Right renal pelvis (tissue), 4 donors: Measurements from ENCODE around the gene ACOT8. TPM values are rescaled to one million over a fixed set of nuclear protein-coding genes. Genes with fewer than 3 reads are reported as not detected.
"Not testable (repeated sequence)": the region's sequence is repeated elsewhere in the genome, so short reads cannot be mapped to it uniquely, and the experiment has no call there.

Experiments
- DNase-seq, 4 donors: peaks; one replicate each; pipeline ENCODE4 v3.0.0-alpha.2; 2013; ENCODE audit warnings: low read depth in 4 of 4, low spot score in 3 of 4, missing footprints in 1 of 4
- polyA plus RNA-seq, 4 donors: library from polyadenylated mRNA; unstranded; fragments of 120-200 nt; gene quantifications; one replicate each; pipeline ENCODE4 v1.2.1, GENCODE V29; 2013; ENCODE audit not compliant: insufficient read length in 4 of 4

The ACOT8 gene
- polyA plus RNA-seq, 4 donors, result 23.2 to 28.9 (median 24.5) TPM

DNA sequence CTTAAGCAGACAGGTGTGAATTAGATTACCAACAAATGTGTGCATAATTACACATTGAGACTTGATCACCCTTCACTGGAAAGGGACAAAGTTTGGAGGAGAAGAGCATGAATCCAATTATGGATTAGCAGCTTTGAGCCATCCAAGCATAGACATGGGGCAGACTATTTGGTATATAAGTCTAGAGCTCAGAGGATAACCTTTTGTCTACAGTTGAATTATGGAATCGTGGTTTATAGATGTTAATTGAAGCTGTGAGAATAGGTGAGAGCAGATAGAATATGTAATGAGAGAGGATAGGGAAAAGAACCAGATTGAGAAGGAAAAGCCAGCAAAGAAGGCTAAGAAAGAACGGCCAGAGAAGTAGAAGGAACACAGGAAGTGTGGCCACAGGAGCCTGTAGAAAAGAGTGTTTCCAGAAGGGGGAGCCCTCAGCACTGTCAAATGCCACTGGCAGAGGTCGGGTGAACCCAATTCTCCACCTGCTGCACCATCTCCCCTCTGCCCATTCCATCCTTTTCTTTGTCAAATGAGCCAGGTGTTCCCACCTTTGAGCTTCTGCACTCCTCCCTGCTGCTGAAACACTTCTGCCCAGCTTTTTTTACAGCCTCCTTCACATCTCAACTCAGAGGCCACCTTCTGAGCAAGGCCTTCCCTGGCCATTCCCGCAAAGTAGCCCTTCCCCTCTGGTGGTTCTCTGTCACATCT is 58.1 kb downstream of the ACOT8 start:
- no peak for DNase-seq

DNA sequence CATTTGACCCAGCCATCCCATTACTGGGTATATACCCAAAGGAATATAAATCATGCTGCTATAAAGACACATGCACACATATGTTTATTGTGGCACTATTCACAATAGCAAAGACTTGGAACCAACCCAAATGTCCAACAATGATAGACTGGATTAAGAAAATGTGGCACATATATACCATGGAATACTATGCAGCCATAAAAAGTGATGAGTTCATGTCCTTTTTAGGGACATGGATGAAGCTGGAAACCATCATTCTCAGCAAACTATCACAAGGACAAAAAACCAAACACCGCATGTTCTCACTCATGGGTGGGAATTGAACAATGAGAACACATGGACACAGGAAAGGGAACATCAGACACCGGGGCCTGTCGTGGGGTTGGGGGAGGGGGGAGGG is 59.2 kb downstream of the ACOT8 start:
- DNase-seq, result not testable (repeated sequence)

DNA sequence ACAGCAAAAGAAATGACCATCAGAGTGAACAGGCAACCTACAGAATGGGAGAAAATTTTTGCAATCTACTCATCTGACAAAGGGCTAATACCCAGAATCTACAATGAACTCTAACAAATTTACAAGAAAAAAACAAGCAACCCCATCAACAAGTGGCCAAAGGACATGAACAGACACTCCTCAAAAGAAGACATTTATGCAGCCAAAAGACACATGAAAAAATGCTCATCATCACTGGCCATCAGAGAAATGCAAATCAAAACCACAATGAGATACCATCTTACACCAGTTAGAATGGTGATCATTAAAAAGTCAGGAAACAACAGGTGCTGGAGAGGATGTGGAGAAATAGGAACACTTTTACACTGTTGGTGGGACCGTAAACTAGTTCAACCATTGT is 59.7 kb downstream of the ACOT8 start:
- not testable (repeated sequence) for DNase-seq

DNA sequence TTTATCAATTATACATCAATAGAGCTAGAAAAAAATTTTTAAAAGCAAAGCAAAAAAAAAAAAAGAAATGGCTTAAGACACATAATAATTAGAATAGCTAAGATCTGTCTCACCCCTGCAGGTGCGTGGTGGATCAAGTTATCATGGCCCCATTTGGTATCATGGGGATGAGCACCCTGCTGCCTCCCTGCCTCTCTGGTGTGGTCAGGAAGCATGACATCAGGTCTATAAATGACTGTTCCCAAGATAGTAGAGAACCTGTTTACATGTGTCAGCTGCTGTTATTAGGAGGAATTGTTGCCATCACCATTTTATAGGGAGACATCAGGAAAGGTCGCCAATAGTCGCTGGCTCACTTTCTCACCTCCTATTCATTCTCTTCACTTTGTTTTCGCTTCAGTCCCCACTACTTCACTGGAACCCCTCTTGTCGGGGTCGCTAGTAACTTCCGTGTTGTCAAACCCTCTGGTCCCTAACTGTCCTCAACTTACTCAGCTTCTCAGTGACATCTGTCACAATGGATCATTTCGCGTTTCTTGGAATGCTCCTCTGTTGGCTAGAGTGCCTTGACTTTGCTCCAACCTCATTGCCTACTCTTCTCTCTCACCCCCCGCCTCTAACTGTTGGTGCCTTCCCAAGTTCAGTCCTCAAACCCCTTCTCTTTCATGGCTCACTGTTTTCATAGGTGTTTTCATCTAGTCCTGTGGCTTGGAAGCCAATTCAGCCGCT is 60.7 kb downstream of the ACOT8 start:
- no peak for DNase-seq

DNA sequence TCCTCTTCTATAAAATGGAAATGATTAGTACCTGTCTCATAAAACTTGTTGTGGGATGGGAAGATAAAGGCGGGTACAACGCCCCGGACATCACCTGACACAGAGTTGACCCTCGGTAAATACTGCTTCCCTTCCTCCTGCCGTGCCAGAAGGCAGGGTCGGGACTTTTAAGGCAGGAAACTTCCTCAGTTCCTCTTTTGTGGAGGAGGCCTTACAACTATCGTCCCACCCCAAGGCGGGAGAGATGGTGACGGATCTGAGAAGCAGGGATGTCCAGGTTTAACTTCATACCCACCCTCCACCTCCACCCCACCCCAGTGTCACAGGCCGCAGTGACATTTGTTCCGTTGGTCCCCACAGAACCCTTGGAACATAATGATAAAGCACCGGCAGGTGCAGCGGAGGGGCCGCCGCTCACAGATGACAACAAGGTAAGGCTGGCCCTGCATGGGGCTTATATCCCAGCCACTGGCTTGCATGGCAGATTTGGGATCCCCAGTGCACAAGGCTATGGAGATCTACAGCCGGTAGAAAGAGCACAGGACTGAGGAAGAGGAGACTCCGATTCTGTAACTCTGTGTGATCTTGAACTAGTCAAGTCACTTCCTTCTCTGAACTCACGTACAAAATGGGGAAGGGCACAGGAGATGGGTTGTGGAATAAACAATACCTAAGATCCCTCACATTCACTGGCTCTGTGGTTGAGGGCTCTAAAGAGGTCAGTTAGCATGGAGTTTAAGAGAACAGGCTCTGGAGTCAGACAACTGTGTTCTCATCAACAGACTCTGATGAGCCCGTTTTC is 64.7 kb downstream of the ACOT8 start:
- no peak for DNase-seq

Other genes starting within 250 kb of the ACOT8 start
- not detected for gene WFDC10A, start 227.7 kb downstream of the ACOT8 start, polyA plus RNA-seq
- gene WFDC9, start 226.1 kb downstream of the ACOT8 start, polyA plus RNA-seq, result not detected
- under 1 TPM in 1 of 4 donors, not detected in 3; 0.10 TPM for gene WFDC11, start 187.2 kb downstream of the ACOT8 start, polyA plus RNA-seq
- gene WFDC13, start 155.4 kb downstream of the ACOT8 start, polyA plus RNA-seq, result not detected
- gene WFDC10B, start 152.4 kb downstream of the ACOT8 start, polyA plus RNA-seq, result not detected
- not detected for gene SPINT4, start 135.0 kb downstream of the ACOT8 start, polyA plus RNA-seq
- 1 to 10 TPM; 1.1 to 2.1 (median 1.7) TPM for gene WFDC3, start 65.5 kb downstream of the ACOT8 start, polyA plus RNA-seq
- 10 to 100 TPM; 36.4 to 41.9 (median 38.8) TPM for gene DNTTIP1, start 65.4 kb downstream of the ACOT8 start, polyA plus RNA-seq
- gene UBE2C, start 44.7 kb downstream of the ACOT8 start, polyA plus RNA-seq, result 10 to 100 TPM; 59.9 to 72.1 (median 65.9) TPM
- 1 to 10 TPM in 1 of 4 donors, under 1 TPM in 3; 0.22 to 1.1 (median 0.72) TPM for gene TNNC2, start 30.1 kb downstream of the ACOT8 start, polyA plus RNA-seq
- gene SNX21, start 23.6 kb downstream of the ACOT8 start, polyA plus RNA-seq, result 10 to 100 TPM; 12.6 to 17.1 (median 14.3) TPM
- 1 to 10 TPM; 5.1 to 5.3 (median 5.2) TPM for gene ZSWIM3, start 222 bp upstream of the ACOT8 start, polyA plus RNA-seq
- gene ZSWIM1, start 23.8 kb upstream of the ACOT8 start, polyA plus RNA-seq, result 10 to 100 TPM; 13.3 to 15.7 (median 15.3) TPM
- 1 to 10 TPM; 2.8 to 3.8 (median 3.3) TPM for gene SPATA25, start 30.2 kb upstream of the ACOT8 start, polyA plus RNA-seq
- gene NEURL2, start 33.8 kb upstream of the ACOT8 start, polyA plus RNA-seq, result 1 to 10 TPM; 4.3 to 8.2 (median 5.0) TPM
- gene CTSA, start 33.9 kb upstream of the ACOT8 start, polyA plus RNA-seq, result 100 to 1,000 TPM; 118 to 137 (median 134) TPM
- 100 to 1,000 TPM; 143 to 178 (median 150) TPM for gene PLTP, start 54.8 kb upstream of the ACOT8 start, polyA plus RNA-seq
- 10 to 100 TPM; 48.2 to 56.2 (median 49.0) TPM for gene PCIF1, start 77.3 kb upstream of the ACOT8 start, polyA plus RNA-seq
- gene ZNF335, start 114.8 kb upstream of the ACOT8 start, polyA plus RNA-seq, result 10 to 100 TPM; 12.2 to 14.7 (median 12.9) TPM
- gene MMP9, start 151.5 kb upstream of the ACOT8 start, polyA plus RNA-seq, result under 1 TPM; 0.46 to 0.79 (median 0.52) TPM
- 1 to 10 TPM; 1.9 to 2.6 (median 2.2) TPM for gene SLC12A5, start 171.8 kb upstream of the ACOT8 start, polyA plus RNA-seq
- gene NCOA5, start 232.6 kb upstream of the ACOT8 start, polyA plus RNA-seq, result 10 to 100 TPM; 56.9 to 63.8 (median 60.0) TPM